Stimulated activated CD8-positive, alpha-beta memory T cell treated with anti-CD3 and anti-CD28 coated beads, Interleukin-4, amount 100 ng/mL, for 4 hours (primary cell): ENCODE measurements around the gene CDC26.
"Not testable (repeated sequence)": the region's sequence is repeated elsewhere in the genome, so short reads cannot be mapped to it uniquely, and the experiment has no call there.

Source experiments
- DNase-seq, 2 donors: peaks; one replicate each; pipeline ENCODE4 v3.0.0-alpha.2; 2020; ENCODE audit warnings: low read depth in 2 of 2, low spot score in 1 of 2

CDC26 gene

GRCh38 chr9:113244556-113244955 lies 30.8 kb downstream of the CDC26 start:
- no peak for DNase-seq

GRCh38 chr9:113241161-113241560 lies 34.2 kb downstream of the CDC26 start:
- DNase-seq = no peak

GRCh38 chr9:113238859-113239232 lies 36.5 kb downstream of the CDC26 start:
- DNase-seq = no peak

- no peak for DNase-seq
These were observed 37.0 kb downstream of the CDC26 start for GRCh38 chr9:113238202-113238858.

- no peak for DNase-seq
These were observed 38.3 kb downstream of the CDC26 start for GRCh38 chr9:113237026-113237425.

GRCh38 chr9:113235701-113236255 lies 39.6 kb downstream of the CDC26 start:
- DNase-seq = not testable (repeated sequence)

- DNase-seq = no peak
These were observed 43.7 kb downstream of the CDC26 start for GRCh38 chr9:113231701-113232100.

GRCh38 chr9:113228130-113228665 lies 47.2 kb downstream of the CDC26 start:
- DNase-seq = no peak

GRCh38 chr9:113227436-113227835 lies 47.9 kb downstream of the CDC26 start:
- DNase-seq = no peak

- DNase-seq = no peak
These were observed 51.4 kb downstream of the CDC26 start for GRCh38 chr9:113223963-113224362.

GRCh38 chr9:113222482-113222841 lies 52.9 kb downstream of the CDC26 start:
- no peak for DNase-seq

GRCh38 chr9:113221800-113222481 lies 53.4 kb downstream of the CDC26 start:
- DNase-seq = no peak

- peak; percentile 93 for DNase-seq
These were observed 54.2 kb downstream of the CDC26 start, which contains the start of the genes FKBP15 and SLC31A1 for GRCh38 chr9:113221003-113221799. Gene FKBP15 (minus strand): TSS chr9:113221277. CDS start chr9:113221243, 34 bp downstream. Gene SLC31A1 (plus strand): TSS chr9:113221544. CDS start chr9:113256149, 34,605 bp downstream.

GRCh38 chr9:113220467-113221002 lies 54.8 kb downstream of the CDC26 start:
- DNase-seq = no peak

GRCh38 chr9:113219969-113220368 lies 55.4 kb downstream of the CDC26 start:
- DNase-seq = no peak

- DNase-seq = no peak
These were observed 56.0 kb downstream of the CDC26 start for GRCh38 chr9:113219186-113219936.
